K562 (cell line): ENCODE results near the gene TFPI. TPM values are rescaled to one million over a fixed set of nuclear protein-coding genes. Genes with fewer than 3 reads are reported as not detected.

Experiments used
- ATAC-seq: fragments of 200-7000 bp; cut with Tn5 transposase; 3 replicates; pipeline ENCODE4 v1.9.1; 2020; ENCODE audit warnings: moderate library complexity
- BruUV-seq: library from RNA; stranded (reverse); fragments of 400-500 nt; replicated peaks from 2 replicates; lab custom pipeline; 2021; lab: Mats Ljungman, UMichigan
- CTCF ChIA-PET: fragments of 300-600 bp; formaldehyde crosslinking; extraction: SDS; loops from one replicate; lab custom pipeline; 2021; ENCODE audit warnings: low intra/inter-chr PET ratio; lab: Yijun Ruan, JAX
- POLR2A ChIA-PET: fragments of 300-600, 350-650 bp; sonication (Branson Sonifier 250); formaldehyde crosslinking; extraction: SDS; loops from one replicate; lab custom pipeline; 2021; ENCODE audit warnings: antibody characterized with exemption, inconsistent platforms; lab: Yijun Ruan, JAX
- DNase-seq, 4 experiments: peaks; one replicate each; pipeline versions ENCODE4 v3.0.0 to v3.0.0-alpha.2; 2011 to 2018; ENCODE audit warnings: low spot score in 3 of 4, mixed read lengths in 3 of 4; ENCODE audit errors: extremely low read depth in 1 of 4
- FAIRE-seq: peaks from 2 replicates; lab custom pipeline; 2011; peaks lifted over from hg19 to GRCh38; lab: Jason Lieb, UNC
- H2AFZ ChIP-seq: 2 replicates; pipeline ENCODE4 v1.6.0; 2011; ENCODE audit warnings: low read depth, low read length, control low read depth, inconsistent platforms
- H3K27ac ChIP-seq: fragments of 200-600 bp; 3 replicates; pipeline ENCODE4 v1.8.0; 2011; ENCODE audit warnings: low read depth, mild to moderate bottlenecking, control low read depth, inconsistent platforms, low read length, moderate library complexity, mixed read lengths; ENCODE audit errors: extremely low read depth
- H3K27me3 ChIP-seq, 2 experiments: fragments of 300-600 bp in 1 of 2; 2 replicates in 1 of 2; 3 replicates in 1 of 2; pipeline versions ENCODE4 v1.6.0 to v1.8.0; 2011; ENCODE audit warnings: inconsistent platforms in 2 of 2, low read length in 2 of 2, mild to moderate bottlenecking in 1 of 2, mixed read lengths in 1 of 2, moderate library complexity in 1 of 2; ENCODE audit not compliant: control insufficient read depth in 2 of 2, insufficient read depth in 2 of 2
- H3K36me3 ChIP-seq: fragments of 300-600 bp; 3 replicates; pipeline ENCODE4 v1.8.0; 2011; ENCODE audit warnings: mild to moderate bottlenecking, low read length, inconsistent platforms; ENCODE audit not compliant: control insufficient read depth, insufficient read depth
- H3K4me1 ChIP-seq, 2 experiments: fragments of 200-600 bp in 1 of 2; replicated peaks in 1 of 2; 2 replicates in 1 of 2; 3 replicates in 1 of 2; pipeline versions ENCODE4 v1.5.1 to v1.8.0; 2011; ENCODE audit warnings: inconsistent platforms in 2 of 2, low read length in 2 of 2, mild to moderate bottlenecking in 1 of 2, mixed read lengths in 1 of 2, moderate library complexity in 1 of 2; ENCODE audit not compliant: control insufficient read depth in 2 of 2, insufficient read depth in 2 of 2
- H3K4me2 ChIP-seq: 2 replicates; pipeline ENCODE4 v1.6.1; 2011; ENCODE audit warnings: low read length, control low read depth, inconsistent platforms, mixed read lengths; ENCODE audit not compliant: insufficient read depth
- H3K4me3 ChIP-seq: fragments of 200-600 bp; sonication (generic), shearing (Covaris generic); 2 replicates; pipeline ENCODE4 v1.5.1; 2016; ENCODE audit warnings: control low read depth, inconsistent platforms
- H3K79me2 ChIP-seq: fragments of 200-600 bp; 3 replicates; pipeline ENCODE4 v1.8.0; 2011; ENCODE audit warnings: low read length, inconsistent platforms; ENCODE audit not compliant: control insufficient read depth, insufficient read depth
- H3K9ac ChIP-seq, 2 experiments: 2 replicates each; pipeline versions ENCODE4 v1.6.0 to v1.6.1; 2011; ENCODE audit warnings: low read depth in 2 of 2, low read length in 2 of 2, control low read depth in 1 of 2, inconsistent platforms in 1 of 2, mild to moderate bottlenecking in 1 of 2, mixed read lengths in 1 of 2; ENCODE audit not compliant: insufficient read depth in 1 of 2
- H3K9me1 ChIP-seq: one replicate; pipeline ENCODE4 v1.6.0; 2011; ENCODE audit warnings: inconsistent platforms, mild to moderate bottlenecking, low read length, moderate library complexity; ENCODE audit not compliant: control insufficient read depth, insufficient read depth
- H3K9me3 ChIP-seq: replicated peaks from 2 replicates; pipeline ENCODE4 v1.5.1; 2011; ENCODE audit warnings: low read depth, low read length, inconsistent platforms; ENCODE audit not compliant: control insufficient read depth, insufficient read depth
- H4K20me1 ChIP-seq: replicated peaks from 2 replicates; pipeline ENCODE4 v1.6.1; 2011; ENCODE audit warnings: low read length, inconsistent platforms, mixed read lengths; ENCODE audit not compliant: control insufficient read depth, insufficient read depth
- EWSR1 ChIP-seq: fragments of 450-650 bp; IDR thresholded peaks from 2 replicates; pipeline ENCODE4 v1.6.1; 2018; ENCODE audit warnings: borderline replicate concordance, mild to moderate bottlenecking, low read depth, moderate library complexity; ENCODE audit not compliant: partially characterized antibody
- JUNB ChIP-seq: fragments of 450-650 bp; formaldehyde crosslinking; conservative IDR thresholded peaks from 2 replicates; pipeline ENCODE4 v1.4.0; 2020; ENCODE audit warnings: mild to moderate bottlenecking
- PHF21A ChIP-seq: fragments of 450-650 bp; IDR thresholded peaks from 2 replicates; pipeline ENCODE4 v1.6.1; 2017; ENCODE audit warnings: low read depth, borderline replicate concordance
- SREBF2 ChIP-seq: sonication (generic); formaldehyde crosslinking; IDR thresholded peaks from 2 replicates; pipeline ENCODE4 v1.4.0; 2020; ENCODE audit warnings: mild to moderate bottlenecking, missing genetic modification reagents
- TOE1 ChIP-seq, 2 experiments: fragments of 450-650 bp in 1 of 2; sonication (generic) in 1 of 2; formaldehyde crosslinking in 1 of 2; IDR thresholded peaks; 2 replicates each; pipeline versions ENCODE4 v1.7.1 to v1.8.0; 2016 to 2022; ENCODE audit warnings: borderline replicate concordance in 2 of 2, mild to moderate bottlenecking in 2 of 2, antibody characterized with exemption in 1 of 2, inconsistent platforms in 1 of 2, low read depth in 1 of 2, missing genetic modification reagents in 1 of 2, moderate library complexity in 1 of 2
- ZBTB17 ChIP-seq: fragments of 450-650 bp; formaldehyde crosslinking; IDR thresholded peaks from 2 replicates; pipeline ENCODE4 v1.4.0; 2020; ENCODE audit warnings: mild to moderate bottlenecking
- ZBTB34 ChIP-seq: fragments of 250-450 bp; sonication (Bioruptor Pico); IDR thresholded peaks from 2 replicates; pipeline ENCODE4 v1.8.0; 2021; ENCODE audit warnings: mild to moderate bottlenecking, moderate library complexity
- ZFP91 ChIP-seq: sonication (generic); formaldehyde crosslinking; IDR thresholded peaks from 2 replicates; pipeline ENCODE4 v1.8.0; 2022; ENCODE audit warnings: mild to moderate bottlenecking, missing genetic modification reagents
- ZNF263 ChIP-seq: sonication (generic); formaldehyde crosslinking; IDR thresholded peaks from 2 replicates; pipeline ENCODE4 v1.8.0; 2022; ENCODE audit warnings: mild to moderate bottlenecking, missing genetic modification reagents, borderline replicate concordance
- WGBS: fragments of 100-300 bp; shearing (Covaris generic); methylation state at CpG from one replicate; pipeline ENCODE4 v1.1.6; 2016; ENCODE audit warnings: low coverage, mixed read lengths; ENCODE audit not compliant: insufficient coverage; ENCODE audit errors: missing lambda C conversion rate; 5-methylcytosine and 5-hydroxymethylcytosine counted together
- in situ Hi-C: fragments of 300-500 bp; cut with MboI; formaldehyde crosslinking; loops from 4 replicates; pipeline ENCODE4 v1.15.0; 2018; ENCODE audit warnings: inconsistent platforms, mixed read lengths
- intact Hi-C: fragments of 100-400 bp; cut with micrococcal nuclease; formaldehyde crosslinking; loops from 2 replicates; pipeline ENCODE4 v1.14.2; 2022
- polyA plus RNA-seq, 8 experiments: library from polyadenylated mRNA; depleted of rRNA in 4 of 8; stranded (reverse) in 5 of 8; unstranded in 3 of 8; fragments of >200 nt; fragmentation: Nextera tagmentation in 2 of 8; fragmentation: Illumina TruSeq in 1 of 8; extraction: Ambion mirVana in 2 of 8; extraction: Trizol in 1 of 8; gene quantifications; 2 replicates each; pipeline versions ENCODE4 v1.2.1 to v1.2.3, GENCODE V29; 2011 to 2014; ENCODE audit warnings: inconsistent platforms in 1 of 8, missing spikeins in 1 of 8
- total RNA-seq, 7 experiments: library from RNA; depleted of rRNA in 6 of 7; stranded (reverse); fragments of >200 nt in 6 of 7; fragmentation: Illumina TruSeq in 2 of 7; extraction: Trizol in 2 of 7; gene quantifications; 2 replicates each; pipeline versions ENCODE4 v1.2.1 to v1.2.3, GENCODE V29; 2011 to 2021; ENCODE audit warnings: low replicate concordance in 1 of 7
- TF ChIP-seq, protein P1 (sequence below): sonication (generic); formaldehyde crosslinking; IDR thresholded peaks from 2 replicates; pipeline ENCODE4 v1.8.1; 2023; ENCODE audit warnings: mild to moderate bottlenecking, missing genetic modification reagents
- TF ChIP-seq, protein P2 (sequence below): fragments of 450-650 bp; IDR thresholded peaks from 2 replicates; pipeline ENCODE4 v1.6.1; 2018; ENCODE audit not compliant: partially characterized antibody

Gene TFPI
- total and polyA plus RNA-seq, 9 of the 15 experiments (the other 6 are each of a cell fraction or from before 2014, with no cell fraction given): 53.5 to 219 (median 100) TPM

- ATAC-seq (no peak), FAIRE-seq (no peak), DNase-seq (no peak)
- in situ Hi-C loops (no loop called here), intact Hi-C loops (loop anchor here (5.0 to 10.0 kb wide), 2 partner anchors 37 to 950 kb away; partner anchors contain the start of gene ITGAV)
- POLR2A ChIA-PET: interaction anchor here (0.6 to 1.1 kb wide), 4 partner anchors 8 to 694 kb away, joined by 3 to 5 read pairs (median 3); no protein-coding TSS in a partner anchor
- Histone ChIP-seq H3K79me2 (peaks cover 66% of the 10 kb centered on the region), H3K4me1 (peaks cover 0 to 12% of the 10 kb centered on the region in 2 experiments; a peak in 2 of 5 replicates), H3K36me3 (peaks cover 51% of the 10 kb centered on the region), H3K27ac (no peak overlapping the region), H3K9me3 (no peaks in the 10 kb centered on the region), H3K4me2 (no peak overlapping the region), H2AFZ (no peak overlapping the region), H4K20me1 (no peaks in the 10 kb centered on the region), H3K9me1 (no peaks in the 10 kb centered on the region), H3K27me3 (no peaks in the 10 kb centered on the region), H3K4me3 (no peak overlapping the region), H3K9ac (no peak overlapping the region)
- no TSS peak for BruUV-seq
- 95% methylated on average over 15 of the region's 16 CpGs for WGBS
- CTCF ChIA-PET: no interaction called here
- TF ChIP-seq PHF21A (no peak), ZFP91 (no peak), JUNB (CRISPR knock-in tag) (no peak), ZBTB17 (CRISPR knock-in tag) (no peak), TOE1 (IDR thresholded peaks at IDR 0.05; ENCODE audit: borderline replicate concordance) (no peak), TOE1 (CRISPR knock-in tag; IDR thresholded peaks at IDR 0.05; ENCODE audit: borderline replicate concordance, low read depth) (no peak), SREBF2 (CRISPR knock-in tag) (no peak), ZBTB34 (no peak), EWSR1 (no peak), ZNF263 (no peak)
- TF ChIP-seq, protein P1, sequence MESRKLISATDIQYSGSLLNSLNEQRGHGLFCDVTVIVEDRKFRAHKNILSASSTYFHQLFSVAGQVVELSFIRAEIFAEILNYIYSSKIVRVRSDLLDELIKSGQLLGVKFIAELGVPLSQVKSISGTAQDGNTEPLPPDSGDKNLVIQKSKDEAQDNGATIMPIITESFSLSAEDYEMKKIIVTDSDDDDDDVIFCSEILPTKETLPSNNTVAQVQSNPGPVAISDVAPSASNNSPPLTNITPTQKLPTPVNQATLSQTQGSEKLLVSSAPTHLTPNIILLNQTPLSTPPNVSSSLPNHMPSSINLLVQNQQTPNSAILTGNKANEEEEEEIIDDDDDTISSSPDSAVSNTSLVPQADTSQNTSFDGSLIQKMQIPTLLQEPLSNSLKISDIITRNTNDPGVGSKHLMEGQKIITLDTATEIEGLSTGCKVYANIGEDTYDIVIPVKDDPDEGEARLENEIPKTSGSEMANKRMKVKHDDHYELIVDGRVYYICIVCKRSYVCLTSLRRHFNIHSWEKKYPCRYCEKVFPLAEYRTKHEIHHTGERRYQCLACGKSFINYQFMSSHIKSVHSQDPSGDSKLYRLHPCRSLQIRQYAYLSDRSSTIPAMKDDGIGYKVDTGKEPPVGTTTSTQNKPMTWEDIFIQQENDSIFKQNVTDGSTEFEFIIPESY (CRISPR knock-in tag): 0 out of 2 replicates have a peak, but pooled peaks have one; percentile 27
- TF ChIP-seq, protein P2, sequence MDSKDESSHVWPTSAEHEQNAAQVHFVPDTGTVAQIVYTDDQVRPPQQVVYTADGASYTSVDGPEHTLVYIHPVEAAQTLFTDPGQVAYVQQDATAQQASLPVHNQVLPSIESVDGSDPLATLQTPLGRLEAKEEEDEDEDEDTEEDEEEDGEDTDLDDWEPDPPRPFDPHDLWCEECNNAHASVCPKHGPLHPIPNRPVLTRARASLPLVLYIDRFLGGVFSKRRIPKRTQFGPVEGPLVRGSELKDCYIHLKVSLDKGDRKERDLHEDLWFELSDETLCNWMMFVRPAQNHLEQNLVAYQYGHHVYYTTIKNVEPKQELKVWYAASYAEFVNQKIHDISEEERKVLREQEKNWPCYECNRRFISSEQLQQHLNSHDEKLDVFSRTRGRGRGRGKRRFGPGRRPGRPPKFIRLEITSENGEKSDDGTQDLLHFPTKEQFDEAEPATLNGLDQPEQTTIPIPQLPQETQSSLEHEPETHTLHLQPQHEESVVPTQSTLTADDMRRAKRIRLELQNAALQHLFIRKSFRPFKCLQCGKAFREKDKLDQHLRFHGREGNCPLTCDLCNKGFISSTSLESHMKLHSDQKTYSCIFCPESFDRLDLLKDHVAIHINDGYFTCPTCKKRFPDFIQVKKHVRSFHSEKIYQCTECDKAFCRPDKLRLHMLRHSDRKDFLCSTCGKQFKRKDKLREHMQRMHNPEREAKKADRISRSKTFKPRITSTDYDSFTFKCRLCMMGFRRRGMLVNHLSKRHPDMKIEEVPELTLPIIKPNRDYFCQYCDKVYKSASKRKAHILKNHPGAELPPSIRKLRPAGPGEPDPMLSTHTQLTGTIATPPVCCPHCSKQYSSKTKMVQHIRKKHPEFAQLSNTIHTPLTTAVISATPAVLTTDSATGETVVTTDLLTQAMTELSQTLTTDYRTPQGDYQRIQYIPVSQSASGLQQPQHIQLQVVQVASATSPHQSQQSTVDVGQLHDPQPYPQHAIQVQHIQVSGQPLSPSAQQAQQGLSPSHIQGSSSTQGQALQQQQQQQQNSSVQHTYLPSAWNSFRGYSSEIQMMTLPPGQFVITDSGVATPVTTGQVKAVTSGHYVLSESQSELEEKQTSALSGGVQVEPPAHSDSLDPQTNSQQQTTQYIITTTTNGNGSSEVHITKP: no peak
These were observed 9.7 kb downstream of the TFPI start for GRCh38 chr2:187544371-187545080.
